ENCODE results near the gene GRPEL1. TPM values are rescaled to one million over a fixed set of nuclear protein-coding genes. Genes with fewer than 3 reads are reported as not detected.

Gene GRPEL1
- total RNA-seq, 1 donor from 2014 or later, result 11.0 TPM

- H3K4me3 ChIP-seq, result no peak overlapping the region
- peaks cover 4% of the 10 kb centered on the region for H3K4me1 ChIP-seq
- intact Hi-C loops (cut with DNase I), result no loop called here
- no peak for DNase-seq (ENCODE audit: extremely low spot score in 2 of 2)
- peaks cover 0 to 27% of the 10 kb centered on the region in 2 donors for H3K36me3 ChIP-seq
- TF ChIP-seq POLR2A (IDR thresholded peaks at IDR 0.05), result no peak
- TF ChIP-seq CTCF (IDR thresholded peaks at IDR 0.05), result no peak
- no peak for TF ChIP-seq POLR2AphosphoS5 (IDR thresholded peaks at IDR 0.05; ENCODE audit: insufficient read depth in 1 of 2, low read depth in 1 of 2)
- H3K27me3 ChIP-seq, result no peaks in the 10 kb centered on the region
- no peaks in the 10 kb centered on the region for H3K9me3 ChIP-seq
- no peak overlapping the region for H3K27ac ChIP-seq
These were observed 33.4 kb downstream of the GRPEL1 start for GRCh38 chr4:7034262-7035081.

GRCh38 chr4:7032596-7032995 lies 35.3 kb downstream of the GRPEL1 start:
- no peaks in the 10 kb centered on the region for H3K9me3 ChIP-seq
- peaks cover 0 to 27% of the 10 kb centered on the region in 2 donors for H3K36me3 ChIP-seq
- H3K4me3 ChIP-seq, result no peak overlapping the region
- H3K27ac ChIP-seq, result no peak overlapping the region
- no peak for DNase-seq (ENCODE audit: extremely low spot score in 2 of 2)
- intact Hi-C loops (cut with DNase I), result no loop called here
- peaks cover 4% of the 10 kb centered on the region for H3K4me1 ChIP-seq
- no peaks in the 10 kb centered on the region for H3K27me3 ChIP-seq
- TF ChIP-seq CTCF (IDR thresholded peaks at IDR 0.05) (no peak), POLR2AphosphoS5 (IDR thresholded peaks at IDR 0.05; ENCODE audit: insufficient read depth in 1 of 2, low read depth in 1 of 2) (no peak), POLR2A (IDR thresholded peaks at IDR 0.05) (no peak)

- no peaks in the 10 kb centered on the region for H3K9me3 ChIP-seq
- peaks cover 4% of the 10 kb centered on the region for H3K4me1 ChIP-seq
- H3K27me3 ChIP-seq, result no peaks in the 10 kb centered on the region
- TF ChIP-seq POLR2A (IDR thresholded peaks at IDR 0.05), result no peak
- TF ChIP-seq CTCF (IDR thresholded peaks at IDR 0.05), result no peak
- no peak for TF ChIP-seq POLR2AphosphoS5 (IDR thresholded peaks at IDR 0.05; ENCODE audit: insufficient read depth in 1 of 2, low read depth in 1 of 2)
- peaks cover 0 to 27% of the 10 kb centered on the region in 2 donors for H3K36me3 ChIP-seq
- DNase-seq (ENCODE audit: extremely low spot score in 2 of 2), result no peak
- no peak overlapping the region for H3K27ac ChIP-seq
- H3K4me3 ChIP-seq, result no peak overlapping the region
- intact Hi-C loops (cut with DNase I), result no loop called here
These were observed 36.1 kb downstream of the GRPEL1 start for GRCh38 chr4:7031558-7032449.

GRCh38 chr4:7030856-7031255 lies 37.0 kb downstream of the GRPEL1 start:
- no peaks in the 10 kb centered on the region for H3K27me3 ChIP-seq
- no peaks in the 10 kb centered on the region for H3K9me3 ChIP-seq
- H3K4me1 ChIP-seq, result peaks cover 4% of the 10 kb centered on the region
- no peak for TF ChIP-seq POLR2A (IDR thresholded peaks at IDR 0.05)
- TF ChIP-seq CTCF (IDR thresholded peaks at IDR 0.05), result no peak
- no peak for TF ChIP-seq POLR2AphosphoS5 (IDR thresholded peaks at IDR 0.05; ENCODE audit: insufficient read depth in 1 of 2, low read depth in 1 of 2)
- H3K4me3 ChIP-seq, result no peak overlapping the region
- no peak overlapping the region for H3K27ac ChIP-seq
- intact Hi-C loops (cut with DNase I), result no loop called here
- DNase-seq (ENCODE audit: extremely low spot score in 2 of 2), result no peak
- peaks cover 0 to 34% of the 10 kb centered on the region in 2 donors for H3K36me3 ChIP-seq

Measured in vagina (tissue), 2 donors.